C4-2B (cell line): ENCODE measurements around the gene MMRN1.
"Not testable (repeated sequence)": the region's sequence is repeated elsewhere in the genome, so short reads cannot be mapped to it uniquely, and the experiment has no call there.

Experiments used
- H3K27ac ChIP-seq: fragments of 450-650 bp; 2 replicates; pipeline ENCODE4 v1.5.1; 2017
- CTCF ChIP-seq: fragments of 450-650 bp; conservative IDR thresholded peaks from 2 replicates; pipeline ENCODE4 v1.5.1; 2017; ENCODE audit warnings: mild to moderate bottlenecking
- ZFX ChIP-seq: fragments of 450-650 bp; IDR thresholded peaks from 2 replicates; pipeline ENCODE4 v1.6.1; 2017

The MMRN1 gene

GRCh38 chr4:89898304-89898716, 3.7 kb downstream of the MMRN1 start:
- TF ChIP-seq ZFX = no peak
- no peak for TF ChIP-seq CTCF
- no peak overlapping the region for H3K27ac ChIP-seq

GRCh38 chr4:89899152-89899551, 4.5 kb downstream of the MMRN1 start:
- no peak overlapping the region for H3K27ac ChIP-seq
- TF ChIP-seq ZFX = no peak
- no peak for TF ChIP-seq CTCF

GRCh38 chr4:89899854-89900253, 5.2 kb downstream of the MMRN1 start:
- H3K27ac ChIP-seq = no peak overlapping the region

GRCh38 chr4:89901808-89902431, 7.3 kb downstream of the MMRN1 start:
- not testable (repeated sequence) for H3K27ac ChIP-seq
- TF ChIP-seq CTCF = peak; percentile 82

More at GRCh38 chr4:89899854-89900253, 5.2 kb downstream of the MMRN1 start:
- TF ChIP-seq ZFX (no peak), CTCF (no peak)

GRCh38 chr4:89904524-89904923, 9.9 kb downstream of the MMRN1 start:
- no peak overlapping the region for H3K27ac ChIP-seq
- no peak for TF ChIP-seq ZFX
- TF ChIP-seq CTCF = no peak

- no peak for TF ChIP-seq ZFX
- H3K27ac ChIP-seq = no peak overlapping the region
Observed at GRCh38 chr4:89906316-89906715, 11.7 kb downstream of the MMRN1 start.

GRCh38 chr4:89906777-89907521, 12.3 kb downstream of the MMRN1 start:
- no peak for TF ChIP-seq ZFX
- TF ChIP-seq CTCF = no peak
- no peak overlapping the region for H3K27ac ChIP-seq

- TF ChIP-seq CTCF = no peak
- TF ChIP-seq ZFX = no peak
- H3K27ac ChIP-seq = no peak overlapping the region
Observed at GRCh38 chr4:89909889-89910288, 15.2 kb downstream of the MMRN1 start.
